Measurements from ENCODE around the gene C4BPA.

The C4BPA gene

GRCh38 chr1:207103892-207104373 lies at the start of gene C4BPA:
TSS of gene C4BPA (plus strand) at chr1:207104233. CDS start at chr1:207113026, 8,793 bp downstream.
- FAIRE-seq: no peak

DNA sequence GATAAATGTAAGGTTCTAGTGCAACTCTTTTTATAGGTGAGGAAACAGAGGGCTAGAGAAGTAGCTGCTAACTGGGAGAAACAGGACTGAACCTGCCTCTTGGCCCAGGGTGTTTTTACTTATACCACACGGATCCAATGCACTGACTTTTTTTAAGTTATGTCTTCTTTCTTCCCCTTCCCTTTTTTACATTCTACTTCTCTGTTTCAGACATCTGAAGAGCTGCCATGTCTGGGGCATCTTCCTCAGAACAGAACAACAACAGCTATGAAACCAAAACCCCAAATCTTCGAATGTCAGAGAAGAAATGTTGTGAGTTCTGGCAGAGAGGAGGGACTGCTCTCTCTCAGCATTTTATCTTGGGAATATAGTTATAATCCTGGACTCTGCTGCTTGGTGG lies 49.5 kb upstream of the C4BPA start:
- no peak for FAIRE-seq

- no peak for FAIRE-seq
These were observed 48.5 kb upstream of the C4BPA start for GRCh38 chr1:207055386-207056001.

DNA sequence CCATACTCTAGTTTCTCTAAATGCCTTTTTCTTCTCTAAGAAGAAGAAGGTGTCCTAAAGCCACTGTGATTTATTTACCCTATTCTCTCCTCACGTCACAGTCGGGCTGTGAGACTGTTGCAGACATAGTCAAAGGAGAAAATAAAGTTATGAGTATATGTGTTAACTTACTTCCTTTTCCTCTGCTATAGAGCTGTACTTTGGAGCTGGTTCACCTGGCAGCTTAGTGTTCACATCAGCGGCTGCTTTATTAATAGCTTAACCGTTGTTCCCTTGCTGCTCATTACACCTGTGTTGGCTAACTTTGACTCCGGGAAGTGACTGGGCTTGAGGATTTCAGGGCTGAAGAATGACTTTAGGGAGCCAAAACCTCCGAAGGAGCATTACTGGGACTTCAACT lies 47.4 kb upstream of the C4BPA start:
- no peak for FAIRE-seq

DNA sequence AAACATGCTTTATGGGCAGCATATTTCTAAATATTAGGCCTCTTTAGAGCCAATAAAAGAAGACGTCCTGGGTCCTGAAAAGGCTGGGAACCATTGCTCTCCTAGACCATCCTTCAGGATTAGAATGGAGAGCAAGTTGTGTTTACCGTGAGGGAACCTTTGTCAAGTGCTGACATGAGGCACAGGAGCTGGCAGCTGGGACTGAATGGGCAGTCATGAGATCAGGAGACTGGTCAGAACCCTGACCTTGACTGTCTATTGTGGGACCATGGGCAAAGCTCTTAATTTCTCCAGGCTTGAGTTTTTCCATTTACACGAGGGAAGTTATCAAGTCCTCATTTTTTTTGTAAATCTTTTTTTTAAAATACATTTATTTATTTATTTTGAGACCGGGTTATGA lies 45.8 kb upstream of the C4BPA start:
- FAIRE-seq: no peak

GRCh38 chr1:207058878-207059867 lies 44.9 kb upstream of the C4BPA start:
- no peak for FAIRE-seq

GRCh38 chr1:207059881-207060280 lies 44.2 kb upstream of the C4BPA start:
- FAIRE-seq: no peak

DNA sequence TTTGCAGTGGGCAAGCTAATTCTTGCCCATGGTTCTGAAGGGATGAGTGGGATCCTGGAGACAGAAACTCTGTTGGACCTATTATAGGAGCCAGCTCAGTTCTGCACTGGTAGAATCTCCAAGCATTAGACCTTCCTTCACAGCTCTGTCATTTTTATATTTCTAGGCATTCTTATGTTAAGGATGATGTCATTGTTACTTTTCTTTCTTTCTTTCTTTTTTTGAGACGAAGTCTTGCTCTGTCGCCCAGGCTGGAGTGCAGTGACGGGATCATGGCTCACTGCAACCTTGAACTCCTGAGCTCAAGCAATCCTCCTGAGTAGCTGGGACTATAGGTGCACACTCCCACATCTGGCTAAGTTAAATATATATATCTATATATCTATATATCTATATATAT lies 43.4 kb upstream of the C4BPA start:
- no peak for FAIRE-seq

DNA sequence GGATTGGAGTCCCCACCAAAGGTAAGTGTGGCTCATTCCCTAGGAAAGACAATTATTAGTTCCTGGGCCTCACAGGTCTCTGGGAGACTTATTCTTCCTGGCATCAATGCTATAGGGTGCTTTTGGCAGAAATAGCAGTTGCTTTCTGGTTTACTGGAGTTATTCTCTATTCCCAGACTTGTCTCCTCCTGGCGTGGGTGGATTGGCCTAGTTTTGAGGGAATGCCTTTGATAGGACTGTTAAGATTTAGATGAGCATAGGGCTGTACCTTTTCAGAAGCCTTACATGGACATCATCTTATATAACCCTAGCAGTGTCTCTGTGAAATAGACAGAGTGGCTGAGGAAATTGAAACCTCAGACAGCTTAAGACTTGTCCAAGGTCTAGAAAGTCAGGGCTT lies 42.0 kb upstream of the C4BPA start:
- FAIRE-seq: no peak

- FAIRE-seq: no peak
These were observed 41.0 kb upstream of the C4BPA start for GRCh38 chr1:207063014-207063413.

- FAIRE-seq: no peak
These were observed 39.5 kb upstream of the C4BPA start for GRCh38 chr1:207064561-207064960.

DNA sequence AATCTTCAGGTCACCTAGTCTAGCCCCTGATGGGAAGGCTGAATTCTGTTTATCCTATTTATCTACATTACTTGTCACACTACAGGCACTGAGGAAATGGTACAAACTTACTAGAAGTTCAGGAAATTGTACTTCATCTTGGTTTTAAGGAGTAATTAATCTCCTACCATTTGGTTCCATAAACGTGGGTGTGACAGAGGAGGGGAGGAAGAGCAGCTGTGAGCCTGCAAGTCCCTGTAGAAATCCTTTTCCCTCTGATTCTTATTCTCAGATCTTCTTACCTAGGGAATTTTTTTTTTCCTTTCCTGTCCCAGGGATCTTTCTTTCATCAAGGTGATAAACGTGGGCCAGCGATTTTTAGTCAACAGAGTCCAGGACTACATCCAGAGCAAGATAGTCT lies 36.8 kb upstream of the C4BPA start:
- FAIRE-seq: no peak

- FAIRE-seq: no peak
These were observed 36.4 kb upstream of the C4BPA start for GRCh38 chr1:207067665-207068064.

DNA sequence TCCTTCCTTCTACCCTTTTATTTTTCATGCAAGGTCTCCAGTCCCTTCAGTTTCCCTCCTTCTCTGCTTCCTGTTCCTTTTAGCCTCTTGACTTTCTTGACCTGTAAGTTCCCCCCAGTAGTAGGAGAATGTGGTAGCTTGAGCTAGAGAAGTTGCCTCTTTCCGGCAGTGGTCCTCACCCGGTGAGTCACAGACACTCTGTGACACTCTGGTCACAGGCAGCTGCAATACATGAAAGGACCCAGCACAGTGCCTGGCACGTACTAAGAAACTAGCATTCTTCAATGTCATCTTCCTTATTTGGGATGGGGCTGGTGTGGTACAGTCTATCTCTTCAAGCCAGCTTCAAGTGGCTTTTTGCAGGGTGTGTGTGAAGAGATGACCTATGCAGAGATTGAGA lies 35.0 kb upstream of the C4BPA start:
- FAIRE-seq: no peak

DNA sequence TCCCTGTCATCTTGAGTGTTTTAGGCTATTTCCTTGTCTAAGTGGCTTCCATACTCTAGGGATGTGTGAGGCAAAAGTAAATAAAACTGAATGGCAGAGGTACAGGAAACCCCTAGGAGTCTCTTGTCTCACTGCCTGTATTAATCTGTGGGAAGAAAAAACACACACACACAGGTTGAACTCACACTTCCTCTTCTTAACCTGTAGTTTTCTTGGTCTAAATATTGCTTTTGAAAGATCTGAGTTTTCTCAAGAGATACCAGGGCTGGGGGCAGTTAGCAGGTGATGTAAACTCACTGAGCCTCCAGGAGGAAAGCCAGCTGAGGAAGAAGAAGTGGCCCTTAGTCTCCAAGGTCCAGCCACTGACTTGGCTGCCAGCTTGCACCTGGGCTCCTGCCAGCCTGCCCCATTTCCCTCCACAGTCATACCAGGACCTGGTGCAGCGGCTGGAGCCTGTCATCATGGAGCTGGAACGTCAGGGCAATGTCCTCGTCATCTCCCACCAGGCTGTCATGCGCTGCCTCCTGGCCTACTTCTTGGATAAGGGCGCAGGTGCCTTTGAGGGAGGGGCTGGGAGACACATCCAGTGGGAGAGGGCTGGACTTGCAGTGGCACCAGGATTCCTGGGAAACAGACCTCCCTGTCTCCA lies 34.1 kb upstream of the C4BPA start:
- no peak for FAIRE-seq

DNA sequence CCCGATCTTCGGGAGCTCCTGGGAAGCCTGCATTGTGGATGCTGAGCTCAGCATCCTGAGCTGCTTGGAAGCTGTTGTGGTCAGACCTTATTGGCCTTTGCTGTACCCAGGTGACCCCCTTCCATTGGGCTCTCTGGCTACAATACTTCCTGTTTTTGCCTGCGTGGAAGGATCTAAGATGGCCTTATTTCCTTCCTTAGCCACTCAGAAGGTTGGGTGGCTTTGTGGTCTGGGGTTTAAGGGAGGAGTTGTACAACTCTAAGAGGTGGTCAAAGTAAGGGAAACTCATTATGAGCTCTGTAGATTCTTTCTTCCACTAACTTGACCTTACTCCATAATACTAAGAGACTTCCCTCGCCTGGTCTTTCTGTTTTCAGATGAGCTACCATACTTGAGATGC lies 33.2 kb upstream of the C4BPA start:
- no peak for FAIRE-seq

GRCh38 chr1:207071426-207071825 lies 32.6 kb upstream of the C4BPA start:
- FAIRE-seq: no peak

- FAIRE-seq: no peak
These were observed 31.8 kb upstream of the C4BPA start for GRCh38 chr1:207072233-207072632.

DNA sequence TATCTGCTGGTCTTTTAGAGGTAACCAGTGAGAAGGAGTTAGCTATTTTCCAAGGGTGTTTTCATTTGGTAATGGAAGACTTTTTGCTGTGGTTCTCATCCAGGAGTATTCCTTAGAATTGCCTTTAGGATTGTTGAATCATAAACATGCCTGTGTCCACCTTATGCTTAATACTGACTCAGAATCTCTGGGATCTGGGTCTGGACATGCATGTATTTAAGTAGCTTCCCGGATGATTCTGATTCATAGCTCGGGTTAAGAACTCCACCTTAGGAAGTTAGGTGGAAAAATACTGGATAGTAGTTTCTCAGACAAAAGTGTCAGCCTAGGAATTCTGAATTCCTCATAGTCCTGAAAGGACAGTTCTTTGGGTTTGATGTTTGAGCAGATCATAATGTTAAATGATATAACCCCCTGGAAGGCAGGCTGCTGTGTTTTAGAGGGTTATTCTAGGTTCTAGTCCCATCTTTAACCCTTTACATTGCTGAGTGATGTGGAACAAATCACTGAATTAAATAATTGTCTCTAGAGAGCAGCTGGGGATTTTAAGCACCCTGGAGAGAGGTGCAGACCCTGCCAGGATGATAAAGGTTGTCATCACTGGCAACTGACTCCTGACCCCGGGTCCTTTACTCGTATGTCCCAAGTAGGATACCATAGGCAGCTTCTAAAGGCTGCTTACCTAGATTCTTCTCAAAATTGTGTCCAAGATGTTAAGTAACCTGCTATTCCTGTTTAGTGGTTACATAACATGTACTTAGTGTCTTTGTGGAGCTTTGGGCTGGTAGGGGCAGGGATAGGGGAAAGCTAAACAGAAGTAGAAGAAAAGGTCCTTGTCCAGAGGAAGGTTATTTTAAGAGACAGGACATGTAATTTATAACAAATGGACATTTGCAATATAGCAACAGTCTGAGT lies 29.9 kb upstream of the C4BPA start:
- FAIRE-seq: no peak

DNA sequence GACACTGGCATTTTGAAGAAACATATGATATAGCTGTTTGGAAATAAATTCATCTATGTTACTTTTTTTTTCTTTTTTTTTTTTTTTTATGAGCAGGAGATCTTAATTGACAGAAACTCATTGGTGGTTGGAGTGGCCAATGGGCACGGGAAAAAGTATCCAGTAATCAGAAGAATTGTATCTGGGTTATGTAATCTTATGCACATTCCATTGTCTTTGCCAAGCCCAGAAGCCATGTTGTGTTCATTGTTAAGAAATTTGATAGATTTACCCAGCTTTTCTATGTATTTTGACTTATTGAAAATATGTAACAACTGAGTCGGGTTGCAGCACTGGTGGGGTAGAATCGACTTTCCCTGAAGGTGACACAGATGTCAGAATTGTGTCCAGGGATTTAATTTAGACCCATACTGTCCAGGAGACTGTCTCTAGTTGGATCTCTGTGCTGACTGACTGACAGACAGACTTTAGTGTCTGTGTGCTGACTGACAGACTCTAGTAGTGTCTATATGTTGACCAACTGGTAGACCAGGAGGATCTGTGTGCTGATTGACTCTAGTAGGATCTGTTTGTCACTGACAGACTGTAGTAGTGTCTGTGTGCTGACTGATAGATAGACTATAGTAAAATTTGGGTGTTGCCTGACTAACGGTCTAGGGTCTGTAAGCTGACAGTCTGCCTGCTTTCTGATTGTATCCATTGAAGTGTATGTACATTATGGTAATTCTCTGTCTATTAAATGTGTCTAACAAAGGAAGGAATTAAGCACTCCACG lies 27.7 kb upstream of the C4BPA start:
- FAIRE-seq: no peak

- FAIRE-seq: no peak
These were observed 27.0 kb upstream of the C4BPA start for GRCh38 chr1:207077012-207077411.
